PC-3 (cell line): ENCODE measurements around the gene OR1I1.

Experiments
- EZH2 ChIP-seq: fragments of 300-600 bp; sonication (generic); IDR thresholded peaks from one replicate; pipeline ENCODE4 v1.6.1; 2017; ENCODE audit warnings: antibody characterized with exemption, mild to moderate bottlenecking, low read length; ENCODE audit not compliant: unreplicated experiment
- EZH2phosphoT487 ChIP-seq: fragments of 300-600 bp; sonication (generic); IDR thresholded peaks from 2 replicates; pipeline ENCODE4 v1.6.1; 2018; ENCODE audit warnings: mild to moderate bottlenecking, antibody characterized with exemption, low read length, borderline replicate concordance
- TF ChIP-seq, protein P1 (sequence below): fragments of 300-600 bp; sonication (generic); conservative IDR thresholded peaks from 2 replicates; pipeline ENCODE4 v1.5.1; 2017; ENCODE audit warnings: antibody characterized with exemption, low read depth, mild to moderate bottlenecking, low read length

DNA sequence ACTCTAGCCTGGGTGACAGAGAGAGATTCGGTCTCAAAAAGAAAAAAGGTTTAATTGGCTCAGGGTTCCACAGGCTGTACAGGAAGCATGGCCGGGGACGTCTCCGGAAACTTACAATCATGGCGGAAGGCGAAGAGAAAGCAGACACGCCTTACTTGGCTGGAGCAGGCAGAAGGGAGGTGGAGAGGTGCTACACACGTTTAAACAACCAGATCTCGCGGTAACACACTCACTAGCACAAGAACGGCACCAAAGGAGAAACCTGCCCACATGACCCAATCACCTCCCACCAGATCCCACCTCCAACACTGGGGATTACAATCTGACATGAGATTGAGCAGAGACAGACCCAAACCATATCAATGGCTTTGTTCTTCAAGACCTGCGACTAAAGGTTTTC is 20.0 kb upstream of the OR1I1 start:
- TF ChIP-seq, protein P1, sequence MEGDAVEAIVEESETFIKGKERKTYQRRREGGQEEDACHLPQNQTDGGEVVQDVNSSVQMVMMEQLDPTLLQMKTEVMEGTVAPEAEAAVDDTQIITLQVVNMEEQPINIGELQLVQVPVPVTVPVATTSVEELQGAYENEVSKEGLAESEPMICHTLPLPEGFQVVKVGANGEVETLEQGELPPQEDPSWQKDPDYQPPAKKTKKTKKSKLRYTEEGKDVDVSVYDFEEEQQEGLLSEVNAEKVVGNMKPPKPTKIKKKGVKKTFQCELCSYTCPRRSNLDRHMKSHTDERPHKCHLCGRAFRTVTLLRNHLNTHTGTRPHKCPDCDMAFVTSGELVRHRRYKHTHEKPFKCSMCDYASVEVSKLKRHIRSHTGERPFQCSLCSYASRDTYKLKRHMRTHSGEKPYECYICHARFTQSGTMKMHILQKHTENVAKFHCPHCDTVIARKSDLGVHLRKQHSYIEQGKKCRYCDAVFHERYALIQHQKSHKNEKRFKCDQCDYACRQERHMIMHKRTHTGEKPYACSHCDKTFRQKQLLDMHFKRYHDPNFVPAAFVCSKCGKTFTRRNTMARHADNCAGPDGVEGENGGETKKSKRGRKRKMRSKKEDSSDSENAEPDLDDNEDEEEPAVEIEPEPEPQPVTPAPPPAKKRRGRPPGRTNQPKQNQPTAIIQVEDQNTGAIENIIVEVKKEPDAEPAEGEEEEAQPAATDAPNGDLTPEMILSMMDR: no peak
- TF ChIP-seq EZH2phosphoT487 (no peak), EZH2 (no peak)
